Left ventricle myocardium inferior (tissue), 1 donor: ENCODE measurements around the gene ZSCAN31. TPM values are rescaled to one million over a fixed set of nuclear protein-coding genes. Genes with fewer than 3 reads are reported as not detected.
"Not testable (repeated sequence)": the region's sequence is repeated elsewhere in the genome, so short reads cannot be mapped to it uniquely, and the experiment has no call there.

ENCODE experiments used
- DNase-seq: peaks from one replicate; pipeline ENCODE4 v3.0.0-alpha.2; 2020
- H3K27ac ChIP-seq: fragments of 200-600 bp; replicated peaks from 2 replicates; pipeline ENCODE4 v1.8.0; 2021
- H3K27me3 ChIP-seq: fragments of 200-600 bp; 2 replicates; pipeline ENCODE4 v1.8.0; 2021; ENCODE audit warnings: low read depth
- H3K36me3 ChIP-seq: fragments of 200-600 bp; 2 replicates; pipeline ENCODE4 v1.8.0; 2021
- H3K4me1 ChIP-seq: fragments of 200-600 bp; 2 replicates; pipeline ENCODE4 v1.8.0; 2021
- H3K4me3 ChIP-seq: fragments of 200-600 bp; 2 replicates; pipeline ENCODE4 v1.8.0; 2021; ENCODE audit warnings: mild to moderate bottlenecking, moderate library complexity
- H3K9me3 ChIP-seq: fragments of 200-600 bp; replicated peaks from 2 replicates; pipeline ENCODE4 v1.8.0; 2021
- intact Hi-C: fragments of 100-400 bp; cut with micrococcal nuclease; formaldehyde crosslinking; loops from one replicate; pipeline ENCODE4 v1.11.0; 2022
- total RNA-seq: library from RNA; stranded (reverse); fragmentation: NEBNext Ultra II Directional; extraction: Animal tissue kit (Norgen Biotek cat#: 25700); gene quantifications from one replicate; pipeline ENCODE4 v1.2.1, GENCODE V29; 2021
- TF ChIP-seq, protein P1 (sequence below): fragments of 200-600 bp; IDR thresholded peaks from 2 replicates; pipeline ENCODE4 v1.8.0; 2021; ENCODE audit warnings: antibody characterized with exemption, mild to moderate bottlenecking, borderline replicate concordance
- donor health status: DM: no; HTN: yes; CAD: no; lungs with severe emphysema.

ZSCAN31 gene
- total RNA-seq, 1 donor from 2014 or later, result 8.0 TPM

DNA sequence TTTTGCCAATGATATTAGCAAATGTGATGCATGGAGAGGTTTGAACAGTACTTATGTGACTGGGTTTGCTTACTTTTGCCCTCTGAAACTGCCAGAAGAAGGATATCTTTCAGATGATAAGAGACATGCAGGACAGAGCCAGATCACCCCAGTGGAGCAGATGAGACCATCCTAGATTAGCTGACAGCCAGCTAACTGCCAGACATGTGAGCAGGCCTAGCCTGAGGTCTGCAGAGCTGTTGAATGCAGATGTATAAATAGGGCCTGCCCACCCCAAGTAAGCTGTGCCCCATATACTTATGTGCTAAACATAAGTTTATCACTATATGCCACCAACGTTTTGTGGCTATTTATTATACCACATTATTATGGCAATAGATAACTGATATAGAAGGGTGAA, 5.9 kb downstream of the ZSCAN31 start:
- Histone ChIP-seq H3K4me1 (peaks cover 9% of the 10 kb centered on the region), H3K27ac (no peak overlapping the region), H3K27me3 (no peaks in the 10 kb centered on the region), H3K9me3 (peaks cover 43% of the 10 kb centered on the region), H3K36me3 (peaks cover 46% of the 10 kb centered on the region), H3K4me3 (no peak overlapping the region)
- no peak for DNase-seq
- TF ChIP-seq, protein P1, sequence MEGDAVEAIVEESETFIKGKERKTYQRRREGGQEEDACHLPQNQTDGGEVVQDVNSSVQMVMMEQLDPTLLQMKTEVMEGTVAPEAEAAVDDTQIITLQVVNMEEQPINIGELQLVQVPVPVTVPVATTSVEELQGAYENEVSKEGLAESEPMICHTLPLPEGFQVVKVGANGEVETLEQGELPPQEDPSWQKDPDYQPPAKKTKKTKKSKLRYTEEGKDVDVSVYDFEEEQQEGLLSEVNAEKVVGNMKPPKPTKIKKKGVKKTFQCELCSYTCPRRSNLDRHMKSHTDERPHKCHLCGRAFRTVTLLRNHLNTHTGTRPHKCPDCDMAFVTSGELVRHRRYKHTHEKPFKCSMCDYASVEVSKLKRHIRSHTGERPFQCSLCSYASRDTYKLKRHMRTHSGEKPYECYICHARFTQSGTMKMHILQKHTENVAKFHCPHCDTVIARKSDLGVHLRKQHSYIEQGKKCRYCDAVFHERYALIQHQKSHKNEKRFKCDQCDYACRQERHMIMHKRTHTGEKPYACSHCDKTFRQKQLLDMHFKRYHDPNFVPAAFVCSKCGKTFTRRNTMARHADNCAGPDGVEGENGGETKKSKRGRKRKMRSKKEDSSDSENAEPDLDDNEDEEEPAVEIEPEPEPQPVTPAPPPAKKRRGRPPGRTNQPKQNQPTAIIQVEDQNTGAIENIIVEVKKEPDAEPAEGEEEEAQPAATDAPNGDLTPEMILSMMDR, result no peak
- intact Hi-C loops, result no loop called here

DNA sequence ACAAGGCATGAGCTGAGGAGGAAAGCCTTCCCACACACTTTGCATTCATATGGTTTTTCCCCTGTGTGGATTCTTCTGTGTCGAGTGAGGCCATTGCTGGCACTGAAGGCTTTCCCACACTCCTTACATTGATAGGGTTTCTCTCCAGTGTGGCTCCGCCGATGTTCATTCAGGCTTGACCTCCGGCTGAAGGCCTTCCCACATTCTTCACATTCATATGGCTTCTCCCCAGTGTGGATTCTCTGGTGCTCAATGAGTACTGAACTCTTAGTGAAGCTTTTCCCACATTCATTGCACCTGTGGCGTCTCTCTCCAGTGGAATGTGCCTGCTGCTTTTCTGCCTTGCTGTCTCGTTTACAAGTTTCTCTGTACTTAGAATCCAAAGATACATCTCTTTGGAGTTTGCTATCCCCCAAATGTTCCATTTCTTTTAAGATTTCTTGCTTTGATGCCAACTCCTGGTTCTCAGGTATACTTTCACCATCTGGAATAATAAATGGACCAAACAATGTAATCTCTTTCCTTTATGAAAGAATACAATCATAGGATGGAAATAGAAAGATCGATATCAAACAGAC, 9.5 kb downstream of the ZSCAN31 start:
- TF ChIP-seq, protein P1, result no peak
- Histone ChIP-seq H3K4me1 (no peaks in the 10 kb centered on the region), H3K4me3 (no peak overlapping the region), H3K9me3 (peaks cover 48% of the 10 kb centered on the region), H3K36me3 (peaks cover 69% of the 10 kb centered on the region), H3K27me3 (no peaks in the 10 kb centered on the region), H3K27ac (no peak overlapping the region)
- no peak for DNase-seq
- intact Hi-C loops, result no loop called here

DNA sequence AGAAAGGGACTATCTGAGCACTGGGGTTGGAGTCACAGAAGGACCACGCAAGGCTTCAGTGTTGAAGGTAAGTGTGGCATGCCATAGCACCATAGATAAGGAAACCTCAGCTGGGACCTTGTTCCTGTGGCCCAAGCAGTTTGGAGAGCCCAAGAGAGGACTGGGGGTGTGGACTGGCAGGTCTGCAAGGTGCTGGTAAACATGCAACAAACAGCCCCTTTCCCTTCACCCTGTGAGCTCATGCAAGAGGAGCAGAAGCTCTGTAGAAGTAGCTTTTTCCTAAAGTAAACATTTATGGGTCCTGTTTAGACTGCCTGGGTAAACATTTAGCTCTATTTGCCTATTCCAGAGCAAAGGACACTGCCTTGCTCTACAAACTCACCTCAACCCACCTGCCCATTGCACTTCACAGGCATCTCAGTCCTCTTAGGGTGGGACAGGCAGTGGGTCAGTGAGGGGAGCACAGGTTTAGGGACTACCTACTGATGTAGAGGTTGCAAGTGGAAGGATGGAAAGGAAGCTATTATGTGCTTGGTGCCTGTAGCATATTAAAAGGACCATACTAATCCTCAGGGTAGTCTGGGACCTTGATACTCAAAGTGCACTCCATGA, 12.0 kb downstream of the ZSCAN31 start:
- Histone ChIP-seq H3K27ac (no peak overlapping the region), H3K36me3 (peaks cover 60% of the 10 kb centered on the region), H3K4me1 (no peaks in the 10 kb centered on the region), H3K27me3 (no peaks in the 10 kb centered on the region), H3K4me3 (no peak overlapping the region), H3K9me3 (peaks cover 55% of the 10 kb centered on the region)
- TF ChIP-seq, protein P1, result no peak
- no peak for DNase-seq
- intact Hi-C loops, result no loop called here

DNA sequence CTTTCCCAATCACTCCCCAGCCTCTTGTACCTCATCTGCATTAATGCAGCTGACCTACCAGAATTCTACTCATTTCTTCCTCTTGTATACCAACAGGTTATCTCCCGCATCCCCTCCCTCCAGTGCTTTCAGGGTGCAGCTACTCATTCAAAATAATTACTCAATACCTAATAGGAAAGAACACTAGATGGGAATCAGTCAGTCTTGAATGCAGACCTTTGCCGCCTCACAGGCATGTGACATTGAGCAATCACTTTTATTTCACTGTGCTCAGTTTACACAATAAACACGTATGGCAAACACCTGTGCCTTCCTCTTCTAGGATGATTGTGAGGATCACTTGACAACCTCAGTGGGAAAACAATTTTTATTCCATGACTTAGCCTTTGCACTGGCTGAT, 13.3 kb downstream of the ZSCAN31 start:
- Histone ChIP-seq H3K4me1 (no peaks in the 10 kb centered on the region), H3K27ac (no peak overlapping the region), H3K9me3 (peaks cover 44% of the 10 kb centered on the region), H3K27me3 (no peaks in the 10 kb centered on the region), H3K36me3 (peaks cover 50% of the 10 kb centered on the region), H3K4me3 (no peak overlapping the region)
- TF ChIP-seq, protein P1, result no peak
- intact Hi-C loops, result no loop called here
- no peak for DNase-seq

DNA sequence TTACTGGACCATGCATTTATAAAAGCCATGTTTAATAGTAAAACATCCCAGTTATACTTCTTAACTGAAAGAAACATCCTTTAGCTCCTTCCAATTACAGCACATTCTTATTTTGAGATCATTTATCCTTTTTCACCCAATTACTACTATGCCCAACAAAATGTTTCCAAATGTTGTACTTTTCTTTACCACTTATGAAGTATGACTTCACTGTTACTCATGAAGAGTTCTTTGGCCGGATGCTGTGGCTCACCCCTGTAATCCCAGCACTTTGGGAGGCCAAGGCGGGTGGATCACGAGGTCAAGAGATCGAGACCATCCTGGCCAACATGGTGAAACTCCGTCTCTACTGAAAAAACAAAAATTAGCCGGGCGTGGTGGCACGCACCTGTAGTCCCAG, 18.1 kb downstream of the ZSCAN31 start:
- H3K4me3 ChIP-seq, DNase-seq, H3K27ac ChIP-seq, H3K4me1 ChIP-seq, intact Hi-C loops, H3K27me3 ChIP-seq, H3K36me3 ChIP-seq: not testable (repeated sequence)
- H3K9me3 ChIP-seq, result peaks cover 13% of the 10 kb centered on the region

DNA sequence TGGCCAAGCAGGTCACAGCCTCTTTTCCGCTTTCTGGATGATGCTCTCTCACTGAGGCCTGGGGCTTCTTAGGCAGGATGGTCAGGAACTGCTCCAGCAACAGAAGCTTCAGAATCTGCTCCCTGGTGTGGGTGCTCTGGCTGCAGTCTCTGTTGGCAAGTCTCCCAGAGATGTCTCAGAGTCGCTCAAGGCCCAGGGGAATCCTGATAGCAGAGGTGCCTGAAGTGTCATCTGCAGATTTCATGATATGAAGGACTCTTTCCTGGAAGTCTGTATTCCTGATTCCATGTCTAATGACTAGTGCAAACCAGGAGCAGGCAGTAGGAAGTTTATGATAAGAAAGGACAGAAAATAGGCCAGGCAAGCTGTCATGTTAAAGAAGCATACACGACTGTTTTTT, 20.3 kb downstream of the ZSCAN31 start:
- Histone ChIP-seq H3K36me3 (peaks cover 5% of the 10 kb centered on the region), H3K4me1 (no peaks in the 10 kb centered on the region), H3K4me3 (no peak overlapping the region), H3K27ac (no peak overlapping the region), H3K27me3 (no peaks in the 10 kb centered on the region), H3K9me3 (peaks cover 4% of the 10 kb centered on the region)
- TF ChIP-seq, protein P1, result no peak
- intact Hi-C loops, result no loop called here
- no peak for DNase-seq
